HG03432 (cell line): Measurements from ENCODE around the gene LIG3.
A peak's percentile ranks its signal among the peaks of the same experiment; 100 is the strongest.
"Not testable (repeated sequence)": the region's sequence is repeated elsewhere in the genome, so short reads cannot be mapped to it uniquely, and the experiment has no call there.

Experiments used
- ATAC-seq: cut with Tn5 transposase; IDR thresholded peaks from one replicate; pipeline ENCODE4 v1.9.1; 2021; ENCODE audit warnings: mild to moderate bottlenecking, moderate library complexity; ENCODE audit not compliant: unreplicated experiment

The LIG3 gene

GRCh38 chr17:35030780-35031179, 50.5 kb downstream of the LIG3 start:
- ATAC-seq, result no peak

GRCh38 chr17:35038453-35038852, 58.1 kb downstream of the LIG3 start:
- no peak for ATAC-seq

- no peak for ATAC-seq
These were observed 61.1 kb downstream of the LIG3 start for GRCh38 chr17:35041390-35041789.

- ATAC-seq, result no peak
These were observed 63.9 kb downstream of the LIG3 start for GRCh38 chr17:35044181-35044580.

GRCh38 chr17:35045458-35045979, 65.2 kb downstream of the LIG3 start:
- not testable (repeated sequence) for ATAC-seq

GRCh38 chr17:35046245-35046644, 65.9 kb downstream of the LIG3 start:
- ATAC-seq, result no peak

- ATAC-seq, result peak; percentile 48
These were observed 66.5 kb downstream of the LIG3 start for GRCh38 chr17:35046740-35047283.

GRCh38 chr17:35048685-35049379, 68.5 kb downstream of the LIG3 start:
- ATAC-seq, result no peak

GRCh38 chr17:35050170-35050569, 69.9 kb downstream of the LIG3 start:
- no peak for ATAC-seq

GRCh38 chr17:35051183-35051578, 70.9 kb downstream of the LIG3 start:
- peak; percentile 49 for ATAC-seq

- ATAC-seq, result peak; percentile 53
These were observed 71.4 kb downstream of the LIG3 start for GRCh38 chr17:35051579-35052240.

- peak; percentile 18 for ATAC-seq
These were observed 71.9 kb downstream of the LIG3 start for GRCh38 chr17:35052241-35052610.

- ATAC-seq, result no peak
These were observed 72.5 kb downstream of the LIG3 start for GRCh38 chr17:35052780-35053179.

GRCh38 chr17:35053204-35053603, 72.9 kb downstream of the LIG3 start:
- no peak for ATAC-seq

GRCh38 chr17:35056013-35056412, 75.7 kb downstream of the LIG3 start:
- ATAC-seq, result no peak

- no peak for ATAC-seq
These were observed 77.1 kb downstream of the LIG3 start for GRCh38 chr17:35057332-35057915.
